Small intestine (tissue), 7 donors: Measurements from ENCODE around the gene CACNG3. TPM values are rescaled to one million over a fixed set of nuclear protein-coding genes. Genes with fewer than 3 reads are reported as not detected.

Experiments used
- DNase-seq, 2 donors: peaks; one replicate each; pipeline versions ENCODE4 v3.0.0 to v3.0.0-alpha.2; 2013
- FAIRE-seq: peaks from 2 replicates; lab custom pipeline; 2012; peaks lifted over from hg19 to GRCh38; lab: Jason Lieb, UNC
- H3K27ac ChIP-seq, 3 donors: one replicate each; pipeline ENCODE4 v1.5.1; 2013; ENCODE audit warnings: low read length in 2 of 3, mild to moderate bottlenecking in 2 of 3, control low read depth in 1 of 3, inconsistent platforms in 1 of 3, low read depth in 1 of 3, moderate library complexity in 1 of 3
- H3K27me3 ChIP-seq, 3 donors: one replicate each; pipeline ENCODE4 v1.6.1; 2013; ENCODE audit warnings: low read length in 3 of 3, inconsistent platforms in 1 of 3; ENCODE audit not compliant: control insufficient read depth in 3 of 3, insufficient read depth in 3 of 3
- H3K36me3 ChIP-seq, 3 donors: one replicate each; pipeline ENCODE4 v1.6.1; 2013; ENCODE audit warnings: low read length in 3 of 3, inconsistent platforms in 1 of 3, low read depth in 1 of 3, mild to moderate bottlenecking in 1 of 3, moderate library complexity in 1 of 3; ENCODE audit not compliant: control insufficient read depth in 3 of 3, insufficient read depth in 2 of 3
- H3K4me1 ChIP-seq, 3 donors: one replicate each; pipeline ENCODE4 v1.6.1; 2013; ENCODE audit warnings: low read length in 2 of 3, inconsistent platforms in 1 of 3, low read depth in 1 of 3, mild to moderate bottlenecking in 1 of 3, moderate library complexity in 1 of 3; ENCODE audit not compliant: control insufficient read depth in 3 of 3, insufficient read depth in 2 of 3
- H3K4me3 ChIP-seq, 3 donors: one replicate each; pipeline ENCODE4 v1.5.1; 2013; ENCODE audit warnings: low read length in 3 of 3, control low read depth in 1 of 3, inconsistent platforms in 1 of 3, low read depth in 1 of 3, mild to moderate bottlenecking in 1 of 3, moderate library complexity in 1 of 3
- H3K9me3 ChIP-seq, 2 donors: one replicate each; pipeline ENCODE4 v1.6.1; 2013; ENCODE audit warnings: low read depth in 1 of 2, low read length in 1 of 2; ENCODE audit not compliant: control insufficient read depth in 2 of 2, insufficient read depth in 1 of 2
- WGBS, 3 donors: extraction: QIAGEN DNeasy Blood & Tissue Kit; methylation state at CpG; one replicate each; pipeline ENCODE4 v1.1.7; 2013; 5-methylcytosine and 5-hydroxymethylcytosine counted together
- polyA plus RNA-seq, 4 donors: library from polyadenylated mRNA; stranded (reverse) in 3 of 4; unstranded in 1 of 4; fragments of 200-250 nt in 3 of 4; fragments of 120-200 nt in 1 of 4; gene quantifications; one replicate each; pipeline versions ENCODE4 v1.2.1 to v1.2.3, GENCODE V29; 2013
- donor health status: healthy with polysubstance abuse.
- donor health status: control.
- donor health status: control.
- donor health status: Bipolar disorder and iron deficiency.
- donor health status: healthy.

Gene CACNG3
- polyA plus RNA-seq, 4 donors = 0.01 TPM; not detected in 3

DNA sequence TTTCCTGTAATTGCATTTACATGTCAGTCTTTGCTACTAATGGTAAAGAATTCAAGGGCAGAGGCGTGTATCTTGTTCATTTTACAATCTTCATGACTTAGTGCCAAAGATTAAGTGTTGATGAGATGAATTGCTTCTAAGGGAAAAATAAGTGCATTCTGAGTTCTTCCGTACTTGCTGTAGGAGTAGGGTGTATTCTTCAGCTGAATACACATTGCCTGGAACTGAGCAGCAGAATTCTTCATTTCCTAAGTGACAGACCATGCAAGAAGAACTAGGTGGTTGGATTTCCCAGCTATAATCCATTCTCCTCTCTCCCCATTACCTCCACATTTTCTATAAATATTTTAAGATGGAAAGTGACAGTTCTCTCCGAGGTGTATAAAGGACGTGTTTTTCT, 104.8 kb downstream of the CACNG3 start:
- DNase-seq = no peak
- Histone ChIP-seq H3K9me3 (no peaks in the 10 kb centered on the region), H3K27ac (no peak overlapping the region), H3K4me1 (no peaks in the 10 kb centered on the region), H3K27me3 (no peaks in the 10 kb centered on the region), H3K36me3 (no peaks in the 10 kb centered on the region), H3K4me3 (no peak overlapping the region)
- FAIRE-seq = no peak
- WGBS, 3 donors = 59 to 74% (median 67%) methylated on average over 4 of the region's 4 CpGs

DNA sequence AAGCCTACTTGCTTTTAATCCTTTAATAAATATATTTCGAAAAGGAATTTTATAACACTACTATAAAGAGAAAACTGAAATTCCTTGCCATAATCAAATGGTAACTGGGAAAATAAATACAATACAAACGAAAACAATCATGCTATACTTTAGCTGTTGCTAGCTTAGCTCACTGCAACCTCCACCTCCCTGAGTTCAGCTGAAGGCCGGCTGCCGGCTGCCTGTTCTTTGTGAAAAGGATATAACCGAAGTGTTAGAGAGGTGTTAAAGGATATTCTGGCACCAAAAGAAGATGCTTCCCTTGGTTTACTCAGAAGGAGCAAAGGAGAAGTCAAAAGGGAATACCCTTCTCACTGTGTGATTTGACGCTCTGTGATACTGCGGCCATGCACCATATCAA, 108.5 kb downstream of the CACNG3 start:
- DNase-seq (no peak), FAIRE-seq (no peak)
- Histone ChIP-seq H3K4me3 (no peak overlapping the region), H3K4me1 (no peaks in the 10 kb centered on the region), H3K27ac (no peak overlapping the region), H3K9me3 (no peaks in the 10 kb centered on the region), H3K36me3 (no peaks in the 10 kb centered on the region), H3K27me3 (no peaks in the 10 kb centered on the region)
- 66 to 70% (median 67%) methylated on average over 7 of the region's 7 CpGs for WGBS, 3 donors

DNA sequence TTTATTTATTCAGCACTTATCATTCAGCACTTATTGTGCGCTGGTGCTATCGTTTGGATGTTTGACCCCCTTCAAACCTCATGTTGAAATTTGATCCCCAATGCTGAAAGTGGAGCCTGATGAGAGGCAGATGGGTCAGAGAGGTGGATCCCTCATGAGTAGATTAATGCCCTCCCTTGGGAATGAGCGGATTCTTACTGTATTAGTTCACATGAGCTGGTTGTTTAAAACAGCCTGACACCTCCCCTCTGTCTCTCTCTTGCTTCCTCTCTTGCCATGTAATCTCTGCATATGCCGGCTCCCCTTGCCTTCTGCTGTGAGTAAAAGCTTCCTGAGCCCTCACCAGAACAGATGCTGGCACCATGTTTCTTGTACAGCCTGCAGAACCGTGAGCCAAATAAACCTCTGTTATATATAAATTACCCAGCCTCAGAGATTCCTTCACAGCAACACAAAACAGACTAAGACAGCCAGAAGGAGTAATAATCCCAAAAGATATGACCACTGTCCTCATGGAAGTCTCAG, 111.1 kb downstream of the CACNG3 start:
- 62 to 76% (median 74%) methylated on average over 5 of the region's 5 CpGs for WGBS, 3 donors
- no peak overlapping the region for H3K4me3 ChIP-seq
- DNase-seq (no peak), FAIRE-seq (no peak)
- H3K36me3 ChIP-seq = no peaks in the 10 kb centered on the region
- H3K9me3 ChIP-seq = no peaks in the 10 kb centered on the region
- no peaks in the 10 kb centered on the region for H3K4me1 ChIP-seq
- H3K27ac ChIP-seq = no peak overlapping the region
- no peaks in the 10 kb centered on the region for H3K27me3 ChIP-seq

DNA sequence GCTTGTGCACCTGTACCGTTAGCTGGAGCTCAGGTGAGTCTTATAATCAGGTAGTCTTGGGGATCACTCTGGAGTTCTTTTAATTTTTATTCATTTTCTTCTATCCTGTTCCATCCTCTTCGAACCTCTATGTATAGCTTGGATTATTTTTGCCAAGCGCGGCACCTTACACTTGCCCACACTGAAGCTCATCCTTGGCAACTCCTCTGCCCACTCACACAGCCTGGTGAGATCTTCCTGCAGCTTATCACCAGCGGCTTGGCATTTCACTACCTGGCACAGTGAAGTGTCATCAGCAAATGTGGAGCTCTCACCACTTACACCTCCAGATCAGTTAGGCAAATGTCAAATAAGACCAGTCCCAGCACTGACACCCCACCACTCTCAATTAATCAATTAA, 116.7 kb downstream of the CACNG3 start:
- FAIRE-seq = no peak
- Histone ChIP-seq H3K27me3 (no peaks in the 10 kb centered on the region), H3K4me3 (no peak overlapping the region), H3K36me3 (no peaks in the 10 kb centered on the region), H3K4me1 (no peaks in the 10 kb centered on the region), H3K9me3 (peaks cover 0 to 4% of the 10 kb centered on the region in 2 donors), H3K27ac (no peak overlapping the region)
- WGBS, 3 donors = 84 to 89% (median 87%) methylated on average over 5 of the region's 5 CpGs
- no peak for DNase-seq

DNA sequence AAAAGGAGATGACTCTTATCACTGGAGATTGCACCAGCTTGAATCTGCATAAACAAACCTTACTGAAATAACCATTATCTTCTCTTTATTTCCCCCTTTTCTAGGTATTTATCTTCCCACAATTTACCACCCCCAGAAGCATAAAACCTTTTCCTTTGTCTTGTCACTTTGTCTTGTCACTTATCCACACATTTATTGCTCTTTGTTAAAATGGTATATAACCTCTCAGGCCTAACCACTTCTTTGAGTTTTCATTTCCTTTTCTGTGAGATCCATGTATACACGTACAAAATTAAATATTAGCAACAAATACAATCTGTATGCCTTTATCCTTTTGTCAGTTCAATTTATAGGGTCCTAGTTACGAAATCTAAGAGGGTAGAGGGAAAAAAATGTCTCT, 122.9 kb downstream of the CACNG3 start:
- Histone ChIP-seq H3K27ac (no peak overlapping the region), H3K27me3 (no peaks in the 10 kb centered on the region), H3K9me3 (peaks cover 2 to 12% of the 10 kb centered on the region in 2 donors), H3K4me3 (no peak overlapping the region), H3K4me1 (no peaks in the 10 kb centered on the region), H3K36me3 (no peaks in the 10 kb centered on the region)
- 0 to 17% (median 7%) methylated on average over 2 of the region's 2 CpGs for WGBS, 3 donors
- DNase-seq = no peak
- FAIRE-seq = no peak

DNA sequence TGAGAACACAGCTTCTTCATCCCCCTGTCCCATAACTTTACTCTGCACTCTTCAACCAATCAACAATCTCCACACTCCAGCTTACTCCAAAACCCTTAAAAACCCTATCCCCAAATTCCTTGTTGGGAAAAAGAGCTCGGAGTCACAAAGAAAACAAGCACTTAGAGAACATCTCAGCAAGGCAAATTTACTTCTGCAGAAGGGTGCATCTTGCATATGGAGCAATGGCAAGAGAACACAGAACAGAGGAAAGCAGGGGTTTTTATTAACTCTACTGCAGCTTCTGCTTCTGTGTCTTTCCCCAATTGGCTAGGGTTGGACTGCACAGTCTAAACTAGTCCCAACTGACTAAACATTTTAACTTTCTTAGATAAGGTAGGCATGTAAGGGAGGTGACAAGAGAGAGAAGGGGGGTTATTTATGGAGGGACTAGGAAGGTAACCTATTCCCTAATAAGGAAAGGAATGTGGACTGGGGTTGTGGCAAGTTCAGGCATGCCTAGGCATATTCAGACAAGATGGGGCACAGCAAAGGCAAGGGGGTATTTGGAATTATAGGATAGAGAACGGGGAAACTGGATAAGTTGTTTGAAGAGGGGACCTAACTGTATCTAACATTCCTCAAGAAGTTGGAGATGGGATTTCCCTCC, 125.5 kb downstream of the CACNG3 start:
- no peak overlapping the region for H3K4me3 ChIP-seq
- no peaks in the 10 kb centered on the region for H3K4me1 ChIP-seq
- 50 to 62% (median 58%) methylated on average over 2 of the region's 2 CpGs for WGBS, 3 donors
- H3K36me3 ChIP-seq = no peaks in the 10 kb centered on the region
- no peak overlapping the region for H3K27ac ChIP-seq
- DNase-seq (no peak), FAIRE-seq (no peak)
- no peaks in the 10 kb centered on the region for H3K27me3 ChIP-seq
- peaks cover 2 to 12% of the 10 kb centered on the region in 2 donors for H3K9me3 ChIP-seq

DNA sequence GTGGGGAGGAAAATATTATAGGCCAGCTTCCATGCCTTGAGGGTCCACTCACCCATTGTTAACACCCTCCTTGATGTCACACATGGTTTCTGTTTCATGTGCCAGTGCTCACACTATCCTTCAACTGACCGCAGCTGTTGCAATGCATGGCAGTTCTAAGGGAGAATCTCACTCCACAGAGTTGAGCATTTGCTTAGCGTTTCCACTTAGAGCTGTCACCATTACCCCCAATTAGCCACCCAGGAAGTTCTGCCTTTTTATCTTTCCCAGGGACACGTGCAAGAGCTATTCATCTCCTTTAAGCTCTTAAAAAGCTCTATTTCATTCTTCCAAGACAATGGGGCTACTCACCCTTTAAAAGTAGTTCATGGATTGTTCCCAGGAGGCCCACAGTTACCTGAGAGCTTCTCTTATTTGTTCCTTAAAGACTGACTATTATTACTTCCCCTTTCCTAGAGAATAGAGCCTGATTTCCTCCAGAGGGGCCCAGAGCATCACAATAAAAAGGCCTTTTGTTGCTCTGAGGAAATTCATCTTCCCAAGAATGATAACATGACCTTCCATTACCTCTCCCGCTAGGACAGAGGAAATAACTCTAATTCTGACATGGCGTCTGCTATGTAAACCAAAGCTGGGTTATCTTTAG, 126.8 kb downstream of the CACNG3 start:
- no peak overlapping the region for H3K4me3 ChIP-seq
- no peaks in the 10 kb centered on the region for H3K27me3 ChIP-seq
- peaks cover 2 to 8% of the 10 kb centered on the region in 2 donors for H3K9me3 ChIP-seq
- 18 to 31% (median 21%) methylated on average over 5 of the region's 5 CpGs for WGBS, 3 donors
- H3K27ac ChIP-seq = no peak overlapping the region
- no peaks in the 10 kb centered on the region for H3K36me3 ChIP-seq
- FAIRE-seq = no peak
- H3K4me1 ChIP-seq = no peaks in the 10 kb centered on the region
- no peak for DNase-seq

DNA sequence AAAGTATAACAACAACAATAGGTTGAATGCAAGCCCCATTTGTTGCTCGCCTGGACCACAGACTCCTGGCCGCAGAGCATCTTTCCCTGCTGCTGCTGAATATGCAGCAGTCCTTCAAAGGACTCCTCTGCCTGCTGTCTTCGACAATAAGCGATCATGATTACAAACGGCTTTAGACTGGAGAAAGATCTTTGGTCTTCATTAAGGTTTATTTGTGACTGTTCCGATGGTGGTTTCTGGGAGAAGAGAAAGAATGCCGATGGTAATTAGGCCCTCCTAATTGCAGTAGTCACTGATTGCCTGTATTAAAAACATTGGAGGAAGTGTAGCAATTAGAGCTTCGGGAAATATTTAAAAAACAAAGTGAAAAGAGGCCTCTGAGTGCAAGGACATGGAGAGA, 138.2 kb downstream of the CACNG3 start:
- Histone ChIP-seq H3K27ac (no peak overlapping the region), H3K4me3 (no peak overlapping the region), H3K4me1 (no peaks in the 10 kb centered on the region), H3K27me3 (no peaks in the 10 kb centered on the region), H3K9me3 (no peaks in the 10 kb centered on the region), H3K36me3 (no peaks in the 10 kb centered on the region)
- FAIRE-seq = no peak
- 76 to 86% (median 77%) methylated on average over 8 of the region's 8 CpGs for WGBS, 3 donors
- DNase-seq = no peak
